GM10266 (cell line): Measurements from ENCODE around the gene IFI27.

Experiments used
- DNase-seq: peaks from one replicate; pipeline ENCODE4 v3.0.0; 2012; ENCODE audit errors: extremely low spot score
- CTCF ChIP-seq: IDR thresholded peaks from 2 replicates; pipeline ENCODE4 v1.5.1; 2012; ENCODE audit warnings: mild to moderate bottlenecking, low read depth; ENCODE audit not compliant: control insufficient read depth, insufficient read depth; ENCODE audit errors: missing control alignments

Gene IFI27

GRCh38 chr14:94077823-94078222 is 32.7 kb upstream of the IFI27 start:
- no peak for DNase-seq
- TF ChIP-seq CTCF: no peak

GRCh38 chr14:94079891-94080620 is 30.5 kb upstream of the IFI27 start:
- peak; percentile 26 for DNase-seq
- TF ChIP-seq CTCF: no peak

- no peak for TF ChIP-seq CTCF
- DNase-seq: peak; percentile 95
These were observed 29.7 kb upstream of the IFI27 start, which contains the start of the genes DDX24 and IFI27L1 for GRCh38 chr14:94080621-94081385. Gene DDX24, minus strand, starts transcription at chr14:94081202. Its CDS starts 1,460 bp downstream, at chr14:94079742. Gene IFI27L1, plus strand, starts transcription at chr14:94081310. Its CDS starts 15,628 bp downstream, at chr14:94096938.

GRCh38 chr14:94081386-94081820 is 29.1 kb upstream of the IFI27 start:
- no peak for TF ChIP-seq CTCF

GRCh38 chr14:94087891-94088290 is 22.6 kb upstream of the IFI27 start:
- TF ChIP-seq CTCF: no peak
- no peak for DNase-seq

More at GRCh38 chr14:94081386-94081820, 29.1 kb upstream of the IFI27 start:
- DNase-seq: no peak

GRCh38 chr14:94088516-94088915 is 22.0 kb upstream of the IFI27 start:
- DNase-seq: no peak
- TF ChIP-seq CTCF: no peak
